ENCODE results near the gene TMIE. TPM values are rescaled to one million over a fixed set of nuclear protein-coding genes. Genes with fewer than 3 reads are reported as not detected.
A peak's percentile ranks its signal among the peaks of the same experiment; 100 is the strongest.

Gene TMIE
- total and polyA plus RNA-seq, 9 of the 15 experiments (the other 6 are each of a cell fraction or from before 2014, with no cell fraction given), result not detected

DNA sequence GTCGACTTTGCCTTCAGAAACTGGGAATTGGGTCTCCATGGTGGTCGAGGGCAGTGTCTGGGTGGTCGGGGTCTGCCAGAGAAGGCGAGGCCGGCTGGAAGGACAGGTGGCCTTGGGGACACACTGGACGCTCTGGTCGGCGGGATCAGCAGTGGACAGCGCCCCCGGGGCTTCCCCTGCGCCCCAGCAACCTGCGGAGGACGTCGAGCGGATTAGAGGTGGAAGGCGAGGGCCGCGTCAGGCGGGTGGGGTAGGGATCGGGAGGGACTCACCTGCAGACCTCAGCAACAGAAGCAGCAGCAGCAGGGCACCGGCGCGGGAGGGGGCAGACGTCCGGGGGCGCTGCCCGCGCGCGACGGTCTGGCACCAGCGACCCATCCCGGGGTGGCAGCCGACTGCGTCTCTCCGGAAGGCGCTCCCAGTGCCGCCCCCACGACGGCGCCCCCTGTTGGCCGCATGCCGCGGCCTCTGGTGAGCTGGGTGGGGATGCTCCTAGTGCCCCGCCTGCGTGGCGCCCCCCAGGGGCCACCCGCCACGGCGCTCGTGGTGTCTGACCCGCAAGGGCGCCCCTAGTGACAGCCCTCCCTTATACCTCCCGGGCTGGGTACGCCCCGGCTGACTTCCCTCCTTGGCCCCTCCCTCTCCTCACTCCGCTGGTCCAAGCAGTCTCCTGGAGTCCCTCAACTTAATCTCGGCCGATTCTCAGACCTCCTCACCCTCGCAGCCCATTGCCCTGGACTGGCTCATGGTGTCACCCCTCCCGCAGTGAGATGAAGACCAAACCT lies 16.4 kb downstream of the TMIE start, which contains the start of gene PRSS50 (continued):
- TF ChIP-seq FOXM1 (IDR thresholded peaks at IDR 0.05; ENCODE audit: low read depth) (no peak), FOXM1 (CRISPR knock-in tag; IDR thresholded peaks at IDR 0.05; ENCODE audit: low read depth) (0 out of 2 replicates have a peak, but pooled peaks have one; percentile 61), WHSC1 (IDR thresholded peaks at IDR 0.05; ENCODE audit: low read length) (no peak), MAZ (CRISPR knock-in tag; conservative IDR thresholded peaks at IDR 0.05 in 1 of 2, IDR thresholded peaks at IDR 0.05 in 1 of 2) (peak; percentile 57 to 69; a peak in 3 of 4 replicates), ZKSCAN3 (CRISPR knock-in tag; IDR thresholded peaks at IDR 0.05) (no peak), XRCC5 (IDR thresholded peaks at IDR 0.05; ENCODE audit: low read depth, low read length) (peak; percentile 67; the same call in 1 of the 2 replicates), SRSF3 (IDR thresholded peaks at IDR 0.05; ENCODE audit: insufficient read depth, low read length) (no peak)
- TF ChIP-seq, protein P1, sequence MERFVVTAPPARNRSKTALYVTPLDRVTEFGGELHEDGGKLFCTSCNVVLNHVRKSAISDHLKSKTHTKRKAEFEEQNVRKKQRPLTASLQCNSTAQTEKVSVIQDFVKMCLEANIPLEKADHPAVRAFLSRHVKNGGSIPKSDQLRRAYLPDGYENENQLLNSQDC (CRISPR knock-in tag; IDR thresholded peaks at IDR 0.05), result no peak

DNA sequence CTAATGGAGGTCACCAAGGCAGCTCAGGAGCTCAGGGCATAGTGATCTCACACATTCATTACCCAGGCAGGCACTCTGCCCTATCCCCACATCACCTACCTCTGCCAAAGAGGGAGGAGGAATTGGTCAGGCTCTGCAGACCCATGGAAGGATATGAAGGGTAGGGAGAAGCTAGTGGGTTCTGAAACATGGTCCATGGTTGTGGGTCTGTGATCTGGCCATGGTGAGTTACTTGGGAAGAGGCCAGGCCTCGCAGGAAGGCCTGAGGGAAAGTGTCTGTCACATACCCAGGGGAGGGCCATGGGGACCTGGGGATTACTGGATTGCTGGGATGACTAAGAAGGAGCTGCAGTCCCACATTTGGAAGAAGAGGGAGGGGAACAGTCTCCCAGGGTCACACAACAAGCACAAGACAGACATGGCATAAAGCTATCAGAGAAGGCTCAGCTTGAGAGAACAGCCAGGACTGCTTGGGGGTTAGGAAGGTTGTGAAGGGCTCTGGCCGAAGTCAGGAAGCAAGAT lies 17.9 kb downstream of the TMIE start:
- ChIA-PET POLR2A (interaction anchor here (0.6 kb wide), 2 partner anchors 12 to 385 kb away, joined by 3 read pairs; no protein-coding TSS in a partner anchor), CTCF (ENCODE audit: low intra/inter-chr PET ratio) (no interaction called here)
- WGBS (ENCODE audit: insufficient coverage, low coverage, missing lambda C conversion rate), result 0% methylated on average over 2 of the region's 2 CpGs
- FAIRE-seq (no peak), DNase-seq (ENCODE audit: extremely low read depth in 1 of 4, low spot score in 3 of 4) (no peak), ATAC-seq (no peak)
- Histone ChIP-seq H3K9me1 (ENCODE audit: control insufficient read depth, insufficient read depth, low read length) (no peaks in the 10 kb centered on the region), H2AFZ (ENCODE audit: low read depth, low read length) (no peak overlapping the region), H3K27me3 (ENCODE audit: control insufficient read depth in 2 of 2, insufficient read depth in 2 of 2, low read length in 2 of 2) (peaks cover 11 to 59% of the 10 kb centered on the region in 2 experiments), H3K4me2 (ENCODE audit: insufficient read depth, low read length) (no peak overlapping the region), H3K4me3 (no peak overlapping the region), H3K36me3 (ENCODE audit: control insufficient read depth, insufficient read depth, low read length) (no peaks in the 10 kb centered on the region), H3K9me3 (replicated peaks; ENCODE audit: control insufficient read depth, insufficient read depth, low read depth, low read length) (no peaks in the 10 kb centered on the region), H3K9ac (ENCODE audit: insufficient read depth in 1 of 2, low read depth in 2 of 2, low read length in 2 of 2) (no peak overlapping the region), H3K27ac (ENCODE audit: extremely low read depth, low read depth, low read length) (no peak overlapping the region), H4K20me1 (replicated peaks; ENCODE audit: control insufficient read depth, insufficient read depth, low read length) (peaks cover 4% of the 10 kb centered on the region; the same call in 1 of the 2 replicates), H3K79me2 (ENCODE audit: control insufficient read depth, insufficient read depth, low read length) (no peaks in the 10 kb centered on the region), H3K4me1 (replicated peaks in 1 of 2; ENCODE audit: control insufficient read depth in 2 of 2, insufficient read depth in 2 of 2, low read length in 2 of 2) (peaks cover 0 to 10% of the 10 kb centered on the region in 2 experiments; a peak in 1 of 5 replicates)
- intact Hi-C loops (cut with micrococcal nuclease) (no loop called here), in situ Hi-C loops (cut with MboI) (loop anchor here (5.0 to 10.0 kb wide), 2 partner anchors 178 to 636 kb away; no protein-coding TSS in a partner anchor)
- TF ChIP-seq, protein P2, sequence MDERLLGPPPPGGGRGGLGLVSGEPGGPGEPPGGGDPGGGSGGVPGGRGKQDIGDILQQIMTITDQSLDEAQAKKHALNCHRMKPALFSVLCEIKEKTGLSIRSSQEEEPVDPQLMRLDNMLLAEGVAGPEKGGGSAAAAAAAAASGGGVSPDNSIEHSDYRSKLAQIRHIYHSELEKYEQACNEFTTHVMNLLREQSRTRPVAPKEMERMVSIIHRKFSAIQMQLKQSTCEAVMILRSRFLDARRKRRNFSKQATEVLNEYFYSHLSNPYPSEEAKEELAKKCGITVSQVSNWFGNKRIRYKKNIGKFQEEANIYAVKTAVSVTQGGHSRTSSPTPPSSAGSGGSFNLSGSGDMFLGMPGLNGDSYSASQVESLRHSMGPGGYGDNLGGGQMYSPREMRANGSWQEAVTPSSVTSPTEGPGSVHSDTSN (CRISPR knock-in tag; IDR thresholded peaks at IDR 0.05; ENCODE audit: low read depth), result no peak
- TF ChIP-seq, protein P2 (tag; conservative IDR thresholded peaks at IDR 0.05; ENCODE audit: low read depth), result no peak
- TF ChIP-seq, protein P3, sequence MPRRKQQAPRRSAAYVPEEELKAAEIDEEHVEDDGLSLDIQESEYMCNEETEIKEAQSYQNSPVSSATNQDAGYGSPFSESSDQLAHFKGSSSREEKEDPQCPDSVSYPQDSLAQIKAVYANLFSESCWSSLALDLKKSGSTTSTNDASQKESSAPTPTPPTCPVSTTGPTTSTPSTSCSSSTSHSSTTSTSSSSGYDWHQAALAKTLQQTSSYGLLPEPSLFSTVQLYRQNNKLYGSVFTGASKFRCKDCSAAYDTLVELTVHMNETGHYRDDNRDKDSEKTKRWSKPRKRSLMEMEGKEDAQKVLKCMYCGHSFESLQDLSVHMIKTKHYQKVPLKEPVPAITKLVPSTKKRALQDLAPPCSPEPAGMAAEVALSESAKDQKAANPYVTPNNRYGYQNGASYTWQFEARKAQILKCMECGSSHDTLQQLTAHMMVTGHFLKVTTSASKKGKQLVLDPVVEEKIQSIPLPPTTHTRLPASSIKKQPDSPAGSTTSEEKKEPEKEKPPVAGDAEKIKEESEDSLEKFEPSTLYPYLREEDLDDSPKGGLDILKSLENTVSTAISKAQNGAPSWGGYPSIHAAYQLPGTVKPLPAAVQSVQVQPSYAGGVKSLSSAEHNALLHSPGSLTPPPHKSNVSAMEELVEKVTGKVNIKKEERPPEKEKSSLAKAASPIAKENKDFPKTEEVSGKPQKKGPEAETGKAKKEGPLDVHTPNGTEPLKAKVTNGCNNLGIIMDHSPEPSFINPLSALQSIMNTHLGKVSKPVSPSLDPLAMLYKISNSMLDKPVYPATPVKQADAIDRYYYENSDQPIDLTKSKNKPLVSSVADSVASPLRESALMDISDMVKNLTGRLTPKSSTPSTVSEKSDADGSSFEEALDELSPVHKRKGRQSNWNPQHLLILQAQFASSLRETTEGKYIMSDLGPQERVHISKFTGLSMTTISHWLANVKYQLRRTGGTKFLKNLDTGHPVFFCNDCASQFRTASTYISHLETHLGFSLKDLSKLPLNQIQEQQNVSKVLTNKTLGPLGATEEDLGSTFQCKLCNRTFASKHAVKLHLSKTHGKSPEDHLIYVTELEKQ (CRISPR knock-in tag; IDR thresholded peaks at IDR 0.05), result no peak
- BruUV-seq (replicated peaks), result no TSS peak

Data from K562 (cell line).